ENCODE results near the gene PIP5K1B.

DNA sequence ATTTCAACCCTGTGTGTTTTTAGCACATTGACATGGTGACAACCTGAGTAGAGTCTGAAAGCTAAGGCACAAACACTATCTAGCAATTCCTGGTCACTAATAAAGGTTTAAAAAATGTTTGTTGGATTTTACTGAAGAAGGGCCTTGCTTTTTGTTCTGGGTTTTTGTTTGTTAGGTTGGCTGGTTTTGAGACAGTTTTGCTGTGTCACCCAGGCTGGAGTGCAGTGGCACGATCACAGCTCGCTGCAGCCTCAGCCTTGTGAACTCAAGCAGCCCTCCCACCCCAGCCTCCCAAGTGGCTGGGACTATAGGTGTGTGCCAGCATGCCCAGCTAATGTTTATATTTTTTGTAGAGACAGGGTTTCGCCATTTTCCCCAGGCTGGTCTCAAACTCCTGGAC is 269.9 kb downstream of the PIP5K1B start:
- TF ChIP-seq, protein P1, sequence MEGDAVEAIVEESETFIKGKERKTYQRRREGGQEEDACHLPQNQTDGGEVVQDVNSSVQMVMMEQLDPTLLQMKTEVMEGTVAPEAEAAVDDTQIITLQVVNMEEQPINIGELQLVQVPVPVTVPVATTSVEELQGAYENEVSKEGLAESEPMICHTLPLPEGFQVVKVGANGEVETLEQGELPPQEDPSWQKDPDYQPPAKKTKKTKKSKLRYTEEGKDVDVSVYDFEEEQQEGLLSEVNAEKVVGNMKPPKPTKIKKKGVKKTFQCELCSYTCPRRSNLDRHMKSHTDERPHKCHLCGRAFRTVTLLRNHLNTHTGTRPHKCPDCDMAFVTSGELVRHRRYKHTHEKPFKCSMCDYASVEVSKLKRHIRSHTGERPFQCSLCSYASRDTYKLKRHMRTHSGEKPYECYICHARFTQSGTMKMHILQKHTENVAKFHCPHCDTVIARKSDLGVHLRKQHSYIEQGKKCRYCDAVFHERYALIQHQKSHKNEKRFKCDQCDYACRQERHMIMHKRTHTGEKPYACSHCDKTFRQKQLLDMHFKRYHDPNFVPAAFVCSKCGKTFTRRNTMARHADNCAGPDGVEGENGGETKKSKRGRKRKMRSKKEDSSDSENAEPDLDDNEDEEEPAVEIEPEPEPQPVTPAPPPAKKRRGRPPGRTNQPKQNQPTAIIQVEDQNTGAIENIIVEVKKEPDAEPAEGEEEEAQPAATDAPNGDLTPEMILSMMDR (IDR thresholded peaks at IDR 0.05; ENCODE audit: low read length), result no peak
- TF ChIP-seq EZH2 (optimal IDR thresholded peaks at IDR 0.05; ENCODE audit: low read depth, low read length), result no peak
- TF ChIP-seq EZH2phosphoT487 (IDR thresholded peaks at IDR 0.05; ENCODE audit: low read length), result no peak

All from MM.1S (cell line).